Tibial artery (tissue), 4 donors: ENCODE data around the gene PAMR1.

Experiments
- DNase-seq, 2 donors: peaks; one replicate each; pipeline ENCODE4 v3.0.0-alpha.2; 2019
- H3K27ac ChIP-seq, 2 donors: fragments of 200-600 bp; sonication (generic) in 1 of 2; 1 replicate in 1 of 2; 2 replicates in 1 of 2; pipeline ENCODE4 v1.5.1; 2018 to 2019; ENCODE audit warnings: mild to moderate bottlenecking in 1 of 2
- H3K27me3 ChIP-seq, 2 donors: fragments of 200-600 bp; sonication (generic) in 1 of 2; one replicate each; pipeline versions ENCODE4 v1.5.1 to v1.6.0; 2016 to 2019
- H3K36me3 ChIP-seq, 3 donors: fragments of 200-600 bp; sonication (generic) in 2 of 3; one replicate each; pipeline ENCODE4 v1.5.1; 2016 to 2019; ENCODE audit warnings: mild to moderate bottlenecking in 2 of 3
- H3K4me1 ChIP-seq, 4 donors: fragments of 200-600 bp; sonication (generic) in 2 of 4; 1 replicate in 3 of 4; 2 replicates in 1 of 4; pipeline ENCODE4 v1.5.1; 2016 to 2019
- H3K4me3 ChIP-seq, 2 donors: fragments of 200-600 bp; sonication (generic) in 1 of 2; 1 replicate in 1 of 2; 2 replicates in 1 of 2; pipeline ENCODE4 v1.5.1; 2018 to 2019; ENCODE audit warnings: mild to moderate bottlenecking in 2 of 2
- H3K9me3 ChIP-seq, 3 donors: fragments of 200-600 bp; sonication (generic) in 1 of 3; one replicate each; pipeline ENCODE4 v1.5.1; 2016 to 2019
- CTCF ChIP-seq, 2 experiments: fragments of 200-600 bp in 1 of 2; fragments of 450-650 bp in 1 of 2; IDR thresholded peaks; one replicate each; pipeline ENCODE4 v1.5.1; 2017 to 2019; ENCODE audit warnings: antibody characterized with exemption in 2 of 2, mild to moderate bottlenecking in 1 of 2, moderate library complexity in 1 of 2
- intact Hi-C: fragments of 100-400 bp; cut with DNase I; formaldehyde crosslinking; loops from one replicate; pipeline ENCODE4 v1.15.0; 2023; ENCODE audit warnings: low total_unique reads

PAMR1 gene

GRCh38 chr11:35525501-35526175 is at the start of gene PAMR1:
Gene PAMR1 (minus strand): TSS chr11:35525616. CDS start chr11:35525585, 31 bp downstream.
- Histone ChIP-seq H3K27me3 (peaks cover 0 to 34% of the 10 kb centered on the region in 2 donors), H3K4me1 (peaks cover 0 to 26% (median 18%) of the 10 kb centered on the region in 4 donors), H3K4me3 (peak within 1 kb of the TSS; percentile 19 to 23), H3K27ac (no peak within 1 kb of the TSS), H3K9me3 (no peaks in the 10 kb centered on the region), H3K36me3 (no peaks in the 10 kb centered on the region)
- DNase-seq, result peak; percentile 38 to 67
- intact Hi-C loops, result no loop called here
- no peak for TF ChIP-seq CTCF (IDR thresholded peaks at IDR 0.05)

GRCh38 chr11:35571696-35572095 is 46.3 kb upstream of the PAMR1 start:
- no peak overlapping the region for H3K4me3 ChIP-seq
- no peak for TF ChIP-seq CTCF (IDR thresholded peaks at IDR 0.05)
- no peaks in the 10 kb centered on the region for H3K4me1 ChIP-seq
- H3K27ac ChIP-seq, result no peak overlapping the region
- H3K36me3 ChIP-seq, result no peaks in the 10 kb centered on the region
- no peak for DNase-seq
- H3K9me3 ChIP-seq, result peaks cover 0 to 8% (median 0%) of the 10 kb centered on the region in 3 donors
- no peaks in the 10 kb centered on the region for H3K27me3 ChIP-seq
- intact Hi-C loops, result no loop called here

- H3K9me3 ChIP-seq, result peaks cover 0 to 8% (median 0%) of the 10 kb centered on the region in 3 donors
- no peak overlapping the region for H3K27ac ChIP-seq
- intact Hi-C loops, result no loop called here
- no peaks in the 10 kb centered on the region for H3K36me3 ChIP-seq
- H3K4me1 ChIP-seq, result peaks cover 0 to 36% (median 26%) of the 10 kb centered on the region in 4 donors
- TF ChIP-seq CTCF (IDR thresholded peaks at IDR 0.05), result no peak
- no peak overlapping the region for H3K4me3 ChIP-seq
- no peaks in the 10 kb centered on the region for H3K27me3 ChIP-seq
- DNase-seq, result no peak
These were observed 42.5 kb upstream of the PAMR1 start for GRCh38 chr11:35567737-35568465.

GRCh38 chr11:35566885-35567284 is 41.5 kb upstream of the PAMR1 start:
- no peaks in the 10 kb centered on the region for H3K27me3 ChIP-seq
- H3K4me3 ChIP-seq, result no peak overlapping the region
- H3K9me3 ChIP-seq, result peaks cover 0 to 8% (median 0%) of the 10 kb centered on the region in 3 donors
- peaks cover 0 to 41% (median 26%) of the 10 kb centered on the region in 4 donors for H3K4me1 ChIP-seq
- no peaks in the 10 kb centered on the region for H3K36me3 ChIP-seq
- no peak for TF ChIP-seq CTCF (IDR thresholded peaks at IDR 0.05)
- intact Hi-C loops, result no loop called here
- no peak overlapping the region for H3K27ac ChIP-seq
- DNase-seq, result no peak

GRCh38 chr11:35566181-35566580 is 40.8 kb upstream of the PAMR1 start:
- TF ChIP-seq CTCF (IDR thresholded peaks at IDR 0.05), result no peak
- intact Hi-C loops, result no loop called here
- Histone ChIP-seq H3K4me1 (peaks cover 0 to 41% (median 26%) of the 10 kb centered on the region in 4 donors), H3K36me3 (no peaks in the 10 kb centered on the region), H3K27me3 (no peaks in the 10 kb centered on the region), H3K4me3 (no peak overlapping the region), H3K27ac (no peak overlapping the region), H3K9me3 (peaks cover 0 to 8% (median 0%) of the 10 kb centered on the region in 3 donors)
- no peak for DNase-seq
